Pancreas (tissue), 10 donors: Measurements from ENCODE around the gene GNAL. TPM values are rescaled to one million over a fixed set of nuclear protein-coding genes. Genes with fewer than 3 reads are reported as not detected.

Source experiments
- ATAC-seq, 4 donors: fragments of 200-7000 bp; cut with Tn5 transposase; one replicate each; pipeline versions ENCODE4 v1.8.0 to v1.9.1; 2020; ENCODE audit warnings: mild to moderate bottlenecking in 4 of 4, moderate library complexity in 4 of 4
- DNase-seq, 6 donors: peaks; one replicate each; pipeline ENCODE4 v3.0.0-alpha.2; 2020
- FAIRE-seq: peaks from 2 replicates; lab custom pipeline; 2012; peaks lifted over from hg19 to GRCh38; lab: Jason Lieb, UNC
- H3K27ac ChIP-seq, 4 donors: fragments of 200-600 bp; sonication (generic); 1 replicate in 3 of 4; 2 replicates in 1 of 4; pipeline versions ENCODE4 v1.5.0 to v1.8.0; 2020
- H3K27me3 ChIP-seq, 4 donors: fragments of 200-600 bp; one replicate each; pipeline ENCODE4 v1.8.0; 2021
- H3K36me3 ChIP-seq, 3 donors: fragments of 200-600 bp; sonication (generic) in 1 of 3; one replicate each; pipeline versions ENCODE4 v1.5.0 to v1.8.0; 2020 to 2021
- H3K4me1 ChIP-seq, 3 donors: fragments of 200-600 bp; one replicate each; pipeline ENCODE4 v1.8.0; 2021
- H3K4me3 ChIP-seq, 4 donors: fragments of 200-600 bp; sonication (generic) in 2 of 4; one replicate each; pipeline versions ENCODE4 v1.5.0 to v1.8.0; 2020 to 2021
- H3K9me3 ChIP-seq, 4 donors: fragments of 200-600 bp; one replicate each; pipeline ENCODE4 v1.8.0; 2021
- CTCF ChIP-seq, 4 donors: fragments of 200-600 bp; sonication (generic) in 3 of 4; IDR thresholded peaks; one replicate each; pipeline versions ENCODE4 v1.5.0 to v1.8.0; 2021; ENCODE audit warnings: antibody characterized with exemption in 4 of 4
- WGBS, 2 donors: extraction: QIAGEN DNeasy Blood & Tissue Kit; methylation state at CpG; one replicate each; pipeline ENCODE4 v1.1.7; 2013; 5-methylcytosine and 5-hydroxymethylcytosine counted together
- intact Hi-C, 3 donors: fragments of 100-400 bp; cut with DNase I; formaldehyde crosslinking; loops; one replicate each; pipeline versions ENCODE4 v1.11.1 to v1.14.2; 2022
- polyA plus RNA-seq, 2 donors: library from polyadenylated mRNA; stranded (reverse); fragments of 200-250 nt; gene quantifications; one replicate each; pipeline ENCODE4 v1.2.3, GENCODE V29; 2013
- total RNA-seq, 6 donors: library from RNA; stranded (reverse); fragmentation: NEBNext Ultra II Directional in 4 of 6; extraction: Animal tissue kit (Norgen Biotek cat#: 25700) in 4 of 6; gene quantifications; one replicate each; pipeline versions ENCODE4 v1.2.1 to v1.2.4, GENCODE V29; 2021 to 2023
- donor health status: healthy with polysubstance abuse.
- donor health status: DM: no; HTN: no; CAD: no; lungs with moderate emphysema.
- donor health status: DM: no; HTN: no; CAD: no.
- donor health status: control.
- donor health status: control.
- donor health status: Bipolar disorder and iron deficiency.
- donor health status: DM: yes; HTN: yes; CAD: no.
- donor health status: DM: no; HTN: no; CAD: no.
- donor health status: DM: no; HTN: no; CAD: no.
- donor health status: DM: yes; HTN: yes; CAD: no.

GNAL gene
- total and polyA plus RNA-seq, 8 donors: 0.22 to 2.2 (median 0.71) TPM

GRCh38 chr18:11864471-11864870 lies 175.4 kb downstream of the GNAL start:
- H3K4me3 ChIP-seq: no peak overlapping the region
- no peaks in the 10 kb centered on the region for H3K27me3 ChIP-seq
- no peak for TF ChIP-seq CTCF (IDR thresholded peaks at IDR 0.05)
- H3K9me3 ChIP-seq: no peaks in the 10 kb centered on the region
- FAIRE-seq (no peak), ATAC-seq (no peak), DNase-seq (no peak)
- no peak overlapping the region for H3K27ac ChIP-seq
- 48 to 64% methylated on average over 2 of the region's 2 CpGs for WGBS, 2 donors
- intact Hi-C loops: loop anchor here in 1 of 3 donors (10.0 kb wide), 1 partner anchor 130 kb away; no protein-coding TSS in a partner anchor
- H3K36me3 ChIP-seq: no peaks in the 10 kb centered on the region
- no peaks in the 10 kb centered on the region for H3K4me1 ChIP-seq

GRCh38 chr18:11865071-11865470 lies 176.0 kb downstream of the GNAL start:
- no peak overlapping the region for H3K27ac ChIP-seq
- no peak for ATAC-seq
- H3K9me3 ChIP-seq: no peaks in the 10 kb centered on the region
- intact Hi-C loops: loop anchor here in 1 of 3 donors (10.0 kb wide), 1 partner anchor 130 kb away; no protein-coding TSS in a partner anchor
- WGBS, 2 donors: 73 to 78% methylated on average over 12 of the region's 12 CpGs
- H3K27me3 ChIP-seq: no peaks in the 10 kb centered on the region
- no peak overlapping the region for H3K4me3 ChIP-seq
- no peak for DNase-seq
- FAIRE-seq: no peak
- no peaks in the 10 kb centered on the region for H3K36me3 ChIP-seq
- TF ChIP-seq CTCF (IDR thresholded peaks at IDR 0.05): no peak
- no peaks in the 10 kb centered on the region for H3K4me1 ChIP-seq

GRCh38 chr18:11866329-11866728 lies 177.3 kb downstream of the GNAL start:
- ATAC-seq: no peak
- intact Hi-C loops: loop anchor here in 1 of 3 donors (10.0 kb wide), 1 partner anchor 132 kb away; no protein-coding TSS in a partner anchor
- WGBS, 2 donors: 57 to 61% methylated on average over 10 of the region's 10 CpGs
- Histone ChIP-seq H3K36me3 (no peaks in the 10 kb centered on the region), H3K9me3 (no peaks in the 10 kb centered on the region), H3K4me1 (no peaks in the 10 kb centered on the region), H3K27ac (no peak overlapping the region), H3K4me3 (no peak overlapping the region), H3K27me3 (no peaks in the 10 kb centered on the region)
- FAIRE-seq: no peak
- TF ChIP-seq CTCF (IDR thresholded peaks at IDR 0.05): no peak
- DNase-seq: no peak

DNA sequence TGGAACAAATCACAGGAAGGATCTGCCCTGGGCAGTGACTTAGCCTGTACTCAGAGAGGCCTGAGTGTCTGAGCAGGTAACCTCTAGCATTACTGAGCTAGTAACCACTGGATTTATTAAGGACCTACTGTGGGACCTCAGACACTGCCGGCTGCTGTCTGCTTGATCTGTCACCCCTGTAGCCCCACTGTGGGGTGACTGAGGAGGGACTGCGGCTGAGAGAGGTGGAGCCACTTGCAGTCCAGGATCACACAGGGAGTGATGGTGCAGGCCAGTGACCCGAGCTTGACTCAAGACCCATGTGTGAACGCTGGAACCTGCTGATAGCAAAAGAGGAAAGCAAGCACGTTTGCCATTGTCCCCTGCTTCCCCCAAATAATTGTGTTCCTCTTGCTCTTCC lies 177.7 kb downstream of the GNAL start:
- TF ChIP-seq CTCF (IDR thresholded peaks at IDR 0.05): no peak
- Histone ChIP-seq H3K9me3 (no peaks in the 10 kb centered on the region), H3K27me3 (no peaks in the 10 kb centered on the region), H3K36me3 (no peaks in the 10 kb centered on the region), H3K4me1 (peaks cover 0 to 1% (median 0%) of the 10 kb centered on the region in 3 donors), H3K27ac (no peak overlapping the region), H3K4me3 (no peak overlapping the region)
- no peak for FAIRE-seq
- ATAC-seq: no peak
- intact Hi-C loops: loop anchor here in 1 of 3 donors (10.0 kb wide), 1 partner anchor 132 kb away; no protein-coding TSS in a partner anchor
- WGBS, 2 donors: 59 to 60% methylated on average over 5 of the region's 5 CpGs
- DNase-seq: no peak

DNA sequence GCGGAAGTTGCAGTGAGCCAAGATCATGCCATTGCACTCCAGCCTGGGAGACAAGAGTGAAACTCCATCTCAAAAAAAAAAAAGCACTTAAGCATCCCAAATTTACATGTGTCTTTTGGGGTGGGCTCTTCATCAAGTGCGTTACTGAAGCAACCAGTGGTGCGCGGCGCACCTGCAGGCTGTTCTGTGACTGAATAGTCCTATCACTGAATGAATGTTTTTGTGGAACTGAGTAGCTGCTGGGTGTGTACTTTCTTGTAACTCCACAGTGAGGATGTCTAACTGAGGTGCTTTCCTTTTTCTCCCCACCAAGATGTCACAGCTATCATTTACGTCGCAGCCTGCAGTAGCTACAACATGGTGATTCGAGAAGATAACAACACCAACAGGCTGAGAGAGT lies 179.2 kb downstream of the GNAL start:
- intact Hi-C loops: loop anchor here in 1 of 3 donors (10.0 kb wide), 1 partner anchor 133 kb away; no protein-coding TSS in a partner anchor
- Histone ChIP-seq H3K4me1 (peaks cover 0 to 6% (median 5%) of the 10 kb centered on the region in 3 donors), H3K4me3 (no peak overlapping the region), H3K27me3 (no peaks in the 10 kb centered on the region), H3K36me3 (no peaks in the 10 kb centered on the region), H3K27ac (no peak overlapping the region), H3K9me3 (no peaks in the 10 kb centered on the region)
- no peak for TF ChIP-seq CTCF (IDR thresholded peaks at IDR 0.05)
- no peak for ATAC-seq
- no peak for FAIRE-seq
- WGBS, 2 donors: 93 to 94% methylated on average over 8 of the region's 8 CpGs
- no peak for DNase-seq
